Activated CD4-positive, alpha-beta memory T cell treated with anti-CD3 and anti-CD28 coated beads for 36 hours (primary cell): ENCODE results near the gene PTPN4. TPM values are rescaled to one million over a fixed set of nuclear protein-coding genes. Genes with fewer than 3 reads are reported as not detected.

Experiments
- CTCF ChIA-PET: fragments of 350-600 bp; sonication (Branson Sonifier 250); formaldehyde crosslinking; loops from one replicate; lab custom pipeline; 2021; ENCODE audit warnings: antibody characterized with exemption, inconsistent platforms; lab: Charles Lee
- POLR2A ChIA-PET: fragments of 350-600 bp; sonication (Branson Sonifier 250); formaldehyde crosslinking; loops from one replicate; lab custom pipeline; 2021; ENCODE audit warnings: antibody characterized with exemption; lab: Charles Lee
- DNase-seq: peaks from one replicate; pipeline ENCODE4 v3.0.0-alpha.2; 2020
- H3K27ac Mint-ChIP-seq: one replicate; pipeline ENCODE4 v1.8.0; 2021; ENCODE audit warnings: mixed read lengths
- H3K27me3 Mint-ChIP-seq: one replicate; pipeline ENCODE4 v1.8.0; 2021; ENCODE audit warnings: mixed read lengths
- H3K36me3 Mint-ChIP-seq: one replicate; pipeline ENCODE4 v1.8.0; 2021; ENCODE audit warnings: mixed read lengths
- H3K4me1 Mint-ChIP-seq: one replicate; pipeline ENCODE4 v1.8.0; 2021; ENCODE audit warnings: low read depth, mixed read lengths
- H3K4me3 Mint-ChIP-seq: one replicate; pipeline ENCODE4 v1.8.0; 2021; ENCODE audit warnings: mild to moderate bottlenecking, mixed read lengths
- H3K9me3 Mint-ChIP-seq: one replicate; pipeline ENCODE4 v1.8.0; 2021; ENCODE audit warnings: mixed read lengths
- intact Hi-C: fragments of 100-400 bp; cut with micrococcal nuclease; formaldehyde crosslinking; loops from one replicate; pipeline ENCODE4 v1.15.1; 2023
- total RNA-seq, 2 experiments: library from RNA; stranded (reverse); gene quantifications; one replicate each; pipeline ENCODE4 v1.2.3, GENCODE V29; 2021

The PTPN4 gene
- total RNA-seq, 2 experiments from 2014 or later: 29.4 to 31.6 TPM

DNA sequence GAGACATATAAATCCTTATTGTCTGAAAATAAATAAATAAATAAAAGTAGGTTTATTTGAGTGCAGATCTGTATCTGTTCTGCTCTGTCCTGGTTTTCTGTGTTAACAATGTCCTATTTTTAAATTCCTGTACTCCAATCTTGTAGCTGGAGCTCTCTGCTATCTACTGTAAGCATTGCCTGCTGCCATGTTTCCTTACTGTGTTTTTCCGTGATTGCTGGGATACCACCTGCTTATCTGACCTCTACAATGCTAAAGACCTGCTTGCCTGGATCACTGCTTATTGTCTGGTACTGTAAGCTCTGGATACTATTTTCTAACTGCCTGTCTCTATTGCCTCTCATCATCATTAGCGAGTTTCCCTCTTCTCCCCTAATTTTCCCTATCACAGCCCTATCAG, 11.6 kb downstream of the PTPN4 start:
- DNase-seq: no peak
- ChIA-PET POLR2A (no interaction called here), CTCF (interaction anchor here (1.6 to 2.9 kb wide), 2 partner anchors 55 to 68 kb away, joined by 5 to 8 read pairs; no protein-coding TSS in a partner anchor)
- Mint-ChIP-seq H3K36me3 (peaks cover 5% of the 10 kb centered on the region), H3K27me3 (no peaks in the 10 kb centered on the region), H3K27ac (no peak overlapping the region), H3K4me3 (no peak overlapping the region), H3K4me1 (peaks cover 28% of the 10 kb centered on the region), H3K9me3 (no peaks in the 10 kb centered on the region)
- intact Hi-C loops: no loop called here

DNA sequence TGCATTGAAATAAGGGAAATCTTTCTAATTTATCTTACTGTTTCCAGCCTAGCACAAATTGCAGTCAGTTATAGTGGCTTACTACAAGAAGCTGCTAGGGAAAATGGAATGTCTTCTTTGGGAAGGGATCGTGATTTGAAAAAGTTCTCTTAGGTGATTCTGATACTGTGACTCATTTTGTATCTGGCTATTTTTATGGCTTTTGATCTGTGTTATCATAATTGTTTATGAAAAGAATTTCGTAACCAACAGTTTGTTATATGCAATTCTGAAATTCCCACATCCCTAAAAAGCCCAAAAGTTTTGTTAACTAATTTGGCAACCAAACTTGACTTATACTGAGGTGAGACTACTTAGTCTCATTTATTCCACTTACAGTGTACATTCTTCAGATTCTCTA, 12.4 kb downstream of the PTPN4 start:
- ChIA-PET POLR2A (interaction anchor here (0.9 kb wide), 1 partner anchor 11 kb away, joined by 3 read pairs; no protein-coding TSS in a partner anchor), CTCF (interaction anchor here (2.9 kb wide), 1 partner anchor 69 kb away, joined by 8 read pairs; no protein-coding TSS in a partner anchor)
- peaks cover 5% of the 10 kb centered on the region for H3K36me3 Mint-ChIP-seq
- no peak for DNase-seq
- intact Hi-C loops: loop anchor here (1.0 kb wide), 1 partner anchor 12 kb away; no protein-coding TSS in a partner anchor
- no peak overlapping the region for H3K4me3 Mint-ChIP-seq
- H3K9me3 Mint-ChIP-seq: no peaks in the 10 kb centered on the region
- no peaks in the 10 kb centered on the region for H3K27me3 Mint-ChIP-seq
- H3K4me1 Mint-ChIP-seq: peaks cover 27% of the 10 kb centered on the region
- H3K27ac Mint-ChIP-seq: no peak overlapping the region

DNA sequence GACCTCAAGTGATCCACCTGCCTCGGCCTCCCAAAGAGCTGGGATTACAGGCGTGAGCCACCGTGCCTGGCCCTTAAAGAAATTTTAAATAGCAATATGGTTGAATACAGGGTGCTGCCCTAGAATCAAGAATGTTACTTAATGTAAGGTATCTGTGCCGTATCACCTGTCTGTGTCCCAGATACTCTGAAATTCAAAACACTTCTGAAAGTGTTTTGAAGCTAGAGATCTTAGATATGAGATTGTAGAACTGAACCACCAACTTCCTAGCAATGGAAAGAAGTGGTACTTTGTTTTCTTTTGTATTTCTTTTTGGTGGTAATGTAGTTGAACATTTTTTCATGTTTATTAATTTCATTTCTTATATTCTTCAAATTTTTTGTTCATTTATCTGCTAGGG, 13.0 kb downstream of the PTPN4 start:
- H3K4me3 Mint-ChIP-seq: no peak overlapping the region
- H3K27ac Mint-ChIP-seq: no peak overlapping the region
- ChIA-PET CTCF (interaction anchor here (2.9 kb wide), 1 partner anchor 70 kb away, joined by 8 read pairs; no protein-coding TSS in a partner anchor), POLR2A (interaction anchor here (0.9 kb wide), 1 partner anchor 12 kb away, joined by 3 read pairs; no protein-coding TSS in a partner anchor)
- intact Hi-C loops: loop anchor here (1.0 kb wide), 1 partner anchor 12 kb away; no protein-coding TSS in a partner anchor
- no peaks in the 10 kb centered on the region for H3K27me3 Mint-ChIP-seq
- H3K36me3 Mint-ChIP-seq: peaks cover 5% of the 10 kb centered on the region
- peaks cover 27% of the 10 kb centered on the region for H3K4me1 Mint-ChIP-seq
- DNase-seq: no peak
- H3K9me3 Mint-ChIP-seq: no peaks in the 10 kb centered on the region

DNA sequence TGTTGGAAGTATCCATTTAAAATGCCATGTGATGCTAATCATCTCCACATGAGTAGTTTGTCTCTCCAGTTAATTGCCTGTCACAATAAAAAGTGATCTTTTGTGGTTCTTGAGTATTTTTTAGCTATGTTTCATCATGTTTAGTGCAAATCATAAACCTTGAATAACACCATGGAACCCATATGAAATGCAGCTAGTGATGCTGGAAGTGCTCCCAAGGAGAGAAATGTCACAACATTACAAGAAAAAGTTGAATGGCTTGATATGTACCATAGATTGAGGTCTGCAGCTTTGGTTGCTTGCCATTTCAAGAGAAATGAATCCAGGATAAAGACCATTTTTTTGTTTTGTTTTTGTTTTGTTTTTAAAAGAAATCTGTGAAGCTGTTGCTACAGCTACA, 14.3 kb downstream of the PTPN4 start:
- Mint-ChIP-seq H3K4me1 (peaks cover 31% of the 10 kb centered on the region), H3K27me3 (no peaks in the 10 kb centered on the region), H3K9me3 (no peaks in the 10 kb centered on the region), H3K4me3 (no peak overlapping the region), H3K27ac (no peak overlapping the region), H3K36me3 (peaks cover 5% of the 10 kb centered on the region)
- CTCF ChIA-PET: no interaction called here
- POLR2A ChIA-PET: no interaction called here
- intact Hi-C loops: no loop called here
- DNase-seq: no peak

DNA sequence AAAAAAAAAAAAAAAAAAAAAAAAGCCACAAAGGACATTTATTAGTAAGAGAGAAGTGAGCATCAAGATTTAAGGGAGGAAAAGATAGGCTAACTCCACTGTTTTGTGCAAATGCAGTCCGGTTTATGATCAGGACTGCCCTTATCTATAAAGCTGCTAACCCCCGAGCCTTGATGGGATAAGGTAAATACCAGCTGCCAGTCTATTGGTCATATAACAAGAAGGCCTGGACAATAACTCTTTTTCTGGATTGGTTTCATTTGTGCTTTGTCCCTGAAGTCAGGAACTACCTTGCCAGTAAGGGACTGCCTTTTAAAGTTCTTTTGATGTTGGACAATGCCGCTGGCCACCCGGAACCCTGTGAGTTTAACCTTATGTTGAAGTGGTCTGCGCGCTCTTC, 15.4 kb downstream of the PTPN4 start:
- ChIA-PET POLR2A (no interaction called here), CTCF (no interaction called here)
- intact Hi-C loops: no loop called here
- Mint-ChIP-seq H3K4me3 (no peak overlapping the region), H3K9me3 (no peaks in the 10 kb centered on the region), H3K36me3 (peaks cover 5% of the 10 kb centered on the region), H3K4me1 (peaks cover 32% of the 10 kb centered on the region), H3K27me3 (no peaks in the 10 kb centered on the region), H3K27ac (no peak overlapping the region)
- no peak for DNase-seq

DNA sequence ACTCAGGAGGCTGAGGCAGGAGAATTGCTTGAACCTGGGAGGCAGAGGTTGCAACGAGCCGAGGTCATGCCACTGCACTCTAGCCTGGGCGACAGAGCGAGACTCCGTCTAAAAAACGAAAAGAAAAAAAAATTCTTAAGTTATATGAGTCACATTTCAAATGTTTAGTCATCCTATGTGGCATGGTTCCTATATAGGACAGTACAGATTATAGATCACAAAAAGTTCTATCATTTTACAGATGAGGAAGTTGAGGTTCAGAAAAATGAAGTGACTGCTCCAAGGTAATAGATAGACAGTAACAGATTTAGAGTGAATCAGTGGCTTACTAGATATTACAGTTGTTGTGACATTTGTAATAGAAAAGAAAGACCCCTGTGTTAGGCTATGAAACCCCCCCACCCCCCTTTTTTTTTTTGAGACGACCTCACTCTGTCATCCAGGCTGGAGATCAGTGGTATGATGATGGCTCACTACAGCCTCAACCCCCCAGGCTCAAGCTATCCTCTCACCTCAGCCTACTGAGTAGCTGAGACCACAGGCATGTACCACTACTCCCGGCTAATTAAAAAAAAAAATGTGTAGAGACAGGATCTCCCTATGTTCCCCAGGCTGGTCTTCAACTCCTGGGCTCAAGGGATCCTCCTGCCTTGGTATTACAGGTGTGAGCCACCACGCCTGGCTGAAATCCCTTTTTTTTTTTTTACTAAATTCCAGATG, 22.7 kb downstream of the PTPN4 start:
- ChIA-PET CTCF (no interaction called here), POLR2A (interaction anchor here (0.7 kb wide), 1 partner anchor 965 kb away, joined by 3 read pairs; no protein-coding TSS in a partner anchor)
- Mint-ChIP-seq H3K27me3 (no peaks in the 10 kb centered on the region), H3K36me3 (no peaks in the 10 kb centered on the region), H3K27ac (no peak overlapping the region), H3K9me3 (no peaks in the 10 kb centered on the region), H3K4me1 (peaks cover 43% of the 10 kb centered on the region), H3K4me3 (no peak overlapping the region)
- intact Hi-C loops: no loop called here
- DNase-seq: no peak

DNA sequence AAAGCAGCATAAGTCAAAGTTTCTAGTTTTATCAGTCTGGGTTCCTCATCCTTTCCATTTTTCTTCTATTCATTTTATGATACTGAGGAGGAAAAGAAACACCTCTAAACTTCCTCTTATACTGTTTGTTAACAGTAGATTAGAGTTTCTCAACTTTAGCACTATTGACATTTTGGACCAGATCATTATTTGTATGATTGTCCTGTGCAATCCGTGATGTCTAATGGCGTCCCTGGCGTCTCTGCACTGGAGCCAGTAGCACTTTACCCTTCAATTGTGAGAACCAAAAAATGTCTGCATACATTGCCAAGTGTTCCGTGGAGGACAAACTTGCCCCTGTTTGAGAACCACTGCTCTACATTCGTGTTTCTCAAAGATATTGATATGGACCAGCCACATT, 25.2 kb downstream of the PTPN4 start:
- Mint-ChIP-seq H3K27ac (no peak overlapping the region), H3K36me3 (peaks cover 7% of the 10 kb centered on the region), H3K4me3 (no peak overlapping the region), H3K9me3 (peaks cover 8% of the 10 kb centered on the region), H3K4me1 (peaks cover 38% of the 10 kb centered on the region), H3K27me3 (no peaks in the 10 kb centered on the region)
- CTCF ChIA-PET: no interaction called here
- DNase-seq: no peak
- intact Hi-C loops: no loop called here
- POLR2A ChIA-PET: no interaction called here

DNA sequence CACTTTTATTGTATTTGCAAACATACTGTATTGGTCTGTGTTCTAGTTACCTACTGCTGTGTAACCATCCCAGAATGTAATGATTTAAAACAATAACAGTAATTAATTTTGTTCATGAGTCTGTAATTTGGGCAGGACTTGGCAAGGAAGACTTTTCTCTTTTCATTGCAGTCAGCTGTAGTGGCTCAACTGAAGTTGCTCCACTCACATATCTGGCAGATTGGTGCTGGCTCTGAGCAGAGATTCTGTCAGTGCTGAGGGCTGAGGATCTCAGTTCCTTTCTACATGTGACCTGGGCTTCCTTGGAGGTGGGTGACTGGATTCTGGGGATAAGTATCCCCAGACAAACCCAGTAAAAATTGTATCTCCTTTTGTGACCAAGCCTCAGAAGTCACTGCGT, 26.6 kb downstream of the PTPN4 start:
- ChIA-PET CTCF (interaction anchor here (1.0 kb wide), 1 partner anchor 389 kb away, joined by 3 read pairs; no protein-coding TSS in a partner anchor), POLR2A (no interaction called here)
- H3K4me3 Mint-ChIP-seq: no peak overlapping the region
- H3K27me3 Mint-ChIP-seq: no peaks in the 10 kb centered on the region
- intact Hi-C loops: no loop called here
- H3K27ac Mint-ChIP-seq: no peak overlapping the region
- peaks cover 20% of the 10 kb centered on the region for H3K9me3 Mint-ChIP-seq
- peaks cover 30% of the 10 kb centered on the region for H3K4me1 Mint-ChIP-seq
- no peak for DNase-seq
- H3K36me3 Mint-ChIP-seq: peaks cover 20% of the 10 kb centered on the region

DNA sequence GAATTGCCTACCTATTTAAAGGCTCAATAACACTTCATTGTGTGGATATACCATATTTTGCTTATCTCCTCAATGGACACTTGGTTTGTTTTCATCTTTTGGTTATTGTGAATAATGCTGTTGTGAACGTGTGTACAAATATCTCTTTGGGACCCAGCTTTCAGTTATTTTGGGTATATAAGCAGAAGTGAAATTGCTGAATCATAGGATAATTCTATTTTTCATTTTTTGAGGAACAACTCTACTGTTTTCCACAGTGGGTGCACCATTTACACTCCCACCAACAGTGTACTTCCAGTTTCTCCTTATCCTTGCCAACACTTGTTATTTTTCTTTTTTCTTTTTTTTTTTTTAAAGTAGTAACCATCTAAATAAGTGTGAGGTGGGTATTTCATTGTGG, 29.0 kb downstream of the PTPN4 start:
- H3K36me3 Mint-ChIP-seq: peaks cover 36% of the 10 kb centered on the region
- CTCF ChIA-PET: no interaction called here

DNA sequence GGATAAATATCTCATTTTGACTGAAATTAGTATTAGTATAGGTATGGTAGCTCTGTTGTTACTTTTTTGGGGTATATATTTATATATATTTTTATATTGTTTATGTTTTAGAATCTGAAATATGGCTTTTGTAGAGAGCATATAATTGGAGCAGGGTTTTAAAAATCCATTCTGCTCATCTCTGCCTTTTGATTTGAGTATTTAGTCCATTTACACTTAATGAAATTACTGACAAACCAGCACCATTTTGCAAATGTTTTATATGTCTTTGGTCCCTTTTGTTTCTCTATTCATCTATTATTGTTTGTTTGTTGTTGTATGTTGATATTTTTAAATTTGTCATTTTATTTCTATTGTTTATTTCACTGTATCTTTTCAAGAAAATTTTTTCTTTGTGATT, 30.7 kb downstream of the PTPN4 start:
- Mint-ChIP-seq H3K27ac (no peak overlapping the region), H3K4me3 (no peak overlapping the region), H3K4me1 (peaks cover 15% of the 10 kb centered on the region), H3K9me3 (peaks cover 38% of the 10 kb centered on the region), H3K36me3 (peaks cover 41% of the 10 kb centered on the region), H3K27me3 (no peaks in the 10 kb centered on the region)
- POLR2A ChIA-PET: no interaction called here
- no peak for DNase-seq
- CTCF ChIA-PET: no interaction called here
- intact Hi-C loops: no loop called here

More for the DNA sequence above, 29.0 kb downstream of the PTPN4 start:
- DNase-seq: no peak
- POLR2A ChIA-PET: no interaction called here
- intact Hi-C loops: no loop called here
- Mint-ChIP-seq H3K27ac (no peak overlapping the region), H3K27me3 (no peaks in the 10 kb centered on the region), H3K9me3 (peaks cover 38% of the 10 kb centered on the region), H3K4me1 (peaks cover 16% of the 10 kb centered on the region), H3K4me3 (no peak overlapping the region)

DNA sequence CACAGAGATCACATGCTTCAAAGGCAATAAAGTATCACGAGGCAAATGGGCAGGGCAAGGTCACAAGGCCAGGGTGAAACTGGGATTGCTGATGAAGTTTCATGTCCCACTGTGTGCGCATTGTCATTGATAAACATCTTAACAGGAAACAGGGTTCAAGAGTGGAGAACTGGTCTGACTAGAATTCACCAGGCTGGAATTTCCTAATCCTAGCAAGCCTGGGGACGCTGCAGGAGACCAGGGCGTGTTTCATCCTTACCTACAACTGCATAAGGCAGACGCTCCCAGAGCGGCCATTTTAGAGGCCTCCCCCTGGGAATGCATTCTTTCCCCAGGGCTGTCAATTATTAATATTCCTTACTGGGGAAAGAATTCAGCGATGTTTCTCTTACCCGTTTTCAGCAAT, 33.2 kb downstream of the PTPN4 start:
- CTCF ChIA-PET: no interaction called here
- no peak for DNase-seq
- POLR2A ChIA-PET: no interaction called here
- Mint-ChIP-seq H3K27ac (no peak overlapping the region), H3K9me3 (peaks cover 38% of the 10 kb centered on the region), H3K36me3 (peaks cover 41% of the 10 kb centered on the region), H3K27me3 (no peaks in the 10 kb centered on the region), H3K4me1 (peaks cover 9% of the 10 kb centered on the region), H3K4me3 (no peak overlapping the region)
- intact Hi-C loops: no loop called here

DNA sequence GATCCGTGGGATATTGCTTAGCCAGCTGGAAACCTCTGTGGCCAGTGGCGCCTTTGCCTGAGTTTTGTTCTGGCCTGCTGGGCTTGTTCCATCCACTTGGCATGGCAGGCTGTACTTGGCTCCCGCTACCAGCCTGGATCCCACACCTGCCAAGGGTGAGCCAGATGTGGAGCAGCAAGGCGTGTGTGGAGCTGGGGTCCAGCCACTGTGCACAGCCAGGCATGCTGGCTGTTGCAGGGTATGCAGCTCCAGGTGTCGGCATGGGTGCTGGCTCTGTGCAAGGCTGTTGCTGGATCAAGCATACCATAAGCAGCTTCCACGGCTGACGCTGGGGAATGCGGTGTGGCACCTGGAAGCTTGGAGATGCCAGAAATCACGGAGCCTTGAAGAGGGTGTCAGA, 34.5 kb downstream of the PTPN4 start:
- peaks cover 34% of the 10 kb centered on the region for H3K9me3 Mint-ChIP-seq
- ChIA-PET CTCF (no interaction called here), POLR2A (no interaction called here)
- peaks cover 38% of the 10 kb centered on the region for H3K36me3 Mint-ChIP-seq
- H3K4me3 Mint-ChIP-seq: no peak overlapping the region
- no peak overlapping the region for H3K27ac Mint-ChIP-seq
- intact Hi-C loops: no loop called here
- no peaks in the 10 kb centered on the region for H3K27me3 Mint-ChIP-seq
- DNase-seq: no peak
- peaks cover 12% of the 10 kb centered on the region for H3K4me1 Mint-ChIP-seq
